GM12878 (cell line): Measurements from ENCODE around the gene SLC12A4. TPM values are rescaled to one million over a fixed set of nuclear protein-coding genes. Genes with fewer than 3 reads are reported as not detected.

Experiments used
- ATAC-seq: fragments of 200-7000 bp; cut with Tn5 transposase; 3 replicates; pipeline ENCODE4 v1.9.1; 2020; ENCODE audit warnings: mild to moderate bottlenecking, moderate library complexity
- BruUV-seq: library from RNA; stranded (reverse); fragments of 400-500 nt; replicated peaks from 2 replicates; lab custom pipeline; 2021; lab: Mats Ljungman, UMichigan
- CTCF ChIA-PET: fragments of 300-600 bp; sonication (Branson Sonifier 250); formaldehyde crosslinking; extraction: SDS; loops from one replicate; lab custom pipeline; 2021; ENCODE audit warnings: inconsistent platforms; lab: Yijun Ruan, JAX
- POLR2A ChIA-PET: fragments of 350-600 bp; formaldehyde crosslinking; extraction: SDS; loops from one replicate; lab custom pipeline; 2021; ENCODE audit warnings: inconsistent platforms; lab: Charles Lee
- RAD21 ChIA-PET: fragments of 300-600 bp; sonication (Branson Sonifier 250); formaldehyde crosslinking; loops from one replicate; lab custom pipeline; 2023; ENCODE audit warnings: antibody characterized with exemption; ENCODE audit not compliant: unreplicated experiment; lab: Charles Lee
- SMC1A ChIA-PET: fragments of 300-600 bp; sonication (Branson Sonifier 250); formaldehyde crosslinking; loops from one replicate; lab custom pipeline; 2023; ENCODE audit not compliant: unreplicated experiment, uncharacterized antibody; lab: Charles Lee
- DNase-seq: peaks from one replicate; pipeline ENCODE4 v3.0.0-alpha.2; 2011; ENCODE audit warnings: low read depth, low spot score
- FAIRE-seq: peaks from 3 replicates; lab custom pipeline; 2011; peaks lifted over from hg19 to GRCh38; lab: Jason Lieb, UNC
- H2AFZ ChIP-seq: 2 replicates; pipeline ENCODE4 v1.6.0; 2011; ENCODE audit warnings: low read depth, low read length, control low read depth; ENCODE audit not compliant: control insufficient read depth
- H3K27ac ChIP-seq: 2 replicates; pipeline ENCODE4 v1.5.1; 2011; ENCODE audit warnings: control low read depth; ENCODE audit not compliant: control insufficient read depth, insufficient read depth
- H3K27me3 ChIP-seq, 2 experiments: replicated peaks in 1 of 2; 2 replicates each; pipeline versions ENCODE4 v1.6.0 to v1.6.1; 2011; ENCODE audit warnings: low read length in 1 of 2; ENCODE audit not compliant: control insufficient read depth in 2 of 2, insufficient read depth in 2 of 2
- H3K36me3 ChIP-seq, 2 experiments: 2 replicates each; pipeline ENCODE4 v1.5.1; 2011; ENCODE audit warnings: low read length in 1 of 2; ENCODE audit not compliant: control insufficient read depth in 2 of 2, insufficient read depth in 2 of 2
- H3K4me1 ChIP-seq: 2 replicates; pipeline ENCODE4 v1.6.1; 2011; ENCODE audit warnings: mild to moderate bottlenecking, low read length, moderate library complexity, mixed read lengths; ENCODE audit not compliant: control insufficient read depth, insufficient read depth
- H3K4me2 ChIP-seq: 2 replicates; pipeline ENCODE4 v1.6.0; 2011; ENCODE audit warnings: control low read depth; ENCODE audit not compliant: control insufficient read depth, insufficient read depth
- H3K4me3 ChIP-seq: fragments of 200-600 bp; sonication (generic); 2 replicates; pipeline ENCODE4 v1.5.1; 2016
- H3K79me2 ChIP-seq: 2 replicates; pipeline ENCODE4 v1.6.0; 2011; ENCODE audit warnings: low read length; ENCODE audit not compliant: control insufficient read depth, insufficient read depth
- H3K9ac ChIP-seq: 2 replicates; pipeline ENCODE4 v1.8.0; 2011; ENCODE audit warnings: low read length, control low read depth, mixed read lengths; ENCODE audit not compliant: control insufficient read depth, insufficient read depth
- H3K9me3 ChIP-seq: replicated peaks from 3 replicates; pipeline ENCODE4 v1.5.1; 2011; ENCODE audit warnings: mild to moderate bottlenecking, low read length; ENCODE audit not compliant: control insufficient read depth, insufficient read depth
- H4K20me1 ChIP-seq: 2 replicates; pipeline ENCODE4 v1.6.0; 2011; ENCODE audit not compliant: control insufficient read depth, insufficient read depth
- ATF7 ChIP-seq: fragments of 450-650 bp; IDR thresholded peaks from 2 replicates; pipeline ENCODE4 v1.6.1; 2016; ENCODE audit warnings: low read depth, mild to moderate bottlenecking
- CEBPB ChIP-seq, 2 experiments: fragments of 150-350 bp in 1 of 2; IDR thresholded peaks; 2 replicates each; pipeline ENCODE4 v1.6.1; 2012 to 2014; ENCODE audit warnings: low read depth in 2 of 2, low read length in 2 of 2, borderline replicate concordance in 1 of 2, inconsistent platforms in 1 of 2
- CHD1 ChIP-seq: IDR thresholded peaks from 2 replicates; pipeline ENCODE4 v1.6.1; 2012; ENCODE audit warnings: low read depth, low read length, improper control_type of control experiment
- IKZF2 ChIP-seq, 2 experiments: fragments of 450-650 bp; IDR thresholded peaks; 2 replicates each; pipeline ENCODE4 v1.6.1; 2017; ENCODE audit warnings: mild to moderate bottlenecking in 2 of 2, moderate library complexity in 2 of 2
- JUND ChIP-seq: IDR thresholded peaks from 2 replicates; pipeline ENCODE4 v1.6.1; 2012; ENCODE audit warnings: low read depth, mild to moderate bottlenecking, low read length, improper control_type of control experiment, moderate library complexity
- PAX5 ChIP-seq: IDR thresholded peaks from 2 replicates; pipeline ENCODE4 v1.6.1; 2011; ENCODE audit warnings: low read depth, low read length, borderline replicate concordance
- PAX8 ChIP-seq: fragments of 450-650 bp; IDR thresholded peaks from 2 replicates; pipeline ENCODE4 v1.6.1; 2017; ENCODE audit warnings: mild to moderate bottlenecking, moderate library complexity
- RB1 ChIP-seq: fragments of 450-650 bp; formaldehyde crosslinking; IDR thresholded peaks from 2 replicates; pipeline ENCODE4 v1.6.1; 2017; ENCODE audit warnings: mild to moderate bottlenecking, borderline replicate concordance
- SMARCA5 ChIP-seq: fragments of 450-650 bp; IDR thresholded peaks from 2 replicates; pipeline ENCODE4 v1.6.1; 2017; ENCODE audit warnings: mild to moderate bottlenecking
- SP1 ChIP-seq: IDR thresholded peaks from one replicate; pipeline ENCODE4 v1.6.1; 2011; ENCODE audit warnings: low read depth, low read length
- SPI1 ChIP-seq: IDR thresholded peaks from 2 replicates; pipeline ENCODE4 v1.6.1; 2011; ENCODE audit warnings: low read depth, mild to moderate bottlenecking, low read length, moderate library complexity, borderline replicate concordance; ENCODE audit not compliant: insufficient read depth
- SUPT20H ChIP-seq: IDR thresholded peaks from 2 replicates; pipeline ENCODE4 v1.6.1; 2011; ENCODE audit warnings: low read depth, mild to moderate bottlenecking, low read length, moderate library complexity, borderline replicate concordance; ENCODE audit not compliant: control insufficient read depth
- TCF12 ChIP-seq: IDR thresholded peaks from 2 replicates; pipeline ENCODE4 v1.6.1; 2011; ENCODE audit warnings: low read depth, mild to moderate bottlenecking, low read length
- WGBS: methylation state at CpG from one replicate; pipeline ENCODE4 v1.1.6; 2016; ENCODE audit warnings: low lambda C conversion rate; ENCODE audit not compliant: insufficient replicate concordance, insufficient coverage; ENCODE audit errors: missing lambda C conversion rate; 5-methylcytosine and 5-hydroxymethylcytosine counted together
- in situ Hi-C: fragments of 300-500 bp; cut with MboI; formaldehyde crosslinking; loops from 9 replicates; pipeline ENCODE4 v1.14.3; 2018; ENCODE audit warnings: mixed read lengths
- intact Hi-C: fragments of 100-400 bp; cut with micrococcal nuclease; formaldehyde crosslinking; loops from one replicate; pipeline ENCODE4 v1.14.2; 2022; ENCODE audit not compliant: unreplicated experiment
- polyA plus RNA-seq, 11 experiments: library from polyadenylated mRNA; depleted of rRNA in 4 of 11; unstranded in 6 of 11; stranded (reverse) in 5 of 11; fragments of >200 nt; fragmentation: Nextera tagmentation in 4 of 11; fragmentation: Illumina TruSeq in 1 of 11; extraction: Ambion mirVana in 4 of 11; extraction: Trizol in 1 of 11; gene quantifications; 1 replicate in 1 of 11; 2 replicates in 10 of 11; pipeline versions ENCODE4 v1.2.1 to v1.2.3, GENCODE V29; 2011 to 2016; ENCODE audit warnings: inconsistent platforms in 2 of 11, missing spikeins in 2 of 11, low read depth in 1 of 11
- total RNA-seq, 4 experiments: library from RNA; depleted of rRNA in 3 of 4; stranded (reverse); fragments of >200 nt in 3 of 4; fragmentation: Illumina TruSeq in 1 of 4; extraction: Trizol in 1 of 4; gene quantifications; 2 replicates each; pipeline versions ENCODE4 v1.2.1 to v1.2.3, GENCODE V29; 2013 to 2021
- TF ChIP-seq, protein P1 (sequence below): fragments of 450-650 bp; IDR thresholded peaks from 2 replicates; pipeline ENCODE4 v1.6.1; 2017; ENCODE audit warnings: mild to moderate bottlenecking, low read depth, inconsistent platforms; ENCODE audit not compliant: poor library complexity, severe bottlenecking
- TF ChIP-seq, protein P2 (sequence below): IDR thresholded peaks from 2 replicates; pipeline ENCODE4 v1.6.1; 2011; ENCODE audit warnings: borderline replicate concordance, low read depth, mild to moderate bottlenecking, moderate library complexity, mixed read lengths, low read length; ENCODE audit not compliant: insufficient read depth; ENCODE audit errors: extremely low read length
- TF ChIP-seq, protein P3 (sequence below): fragments of 450-650 bp; IDR thresholded peaks from 2 replicates; pipeline ENCODE4 v1.6.1; 2017; ENCODE audit warnings: low read depth, mild to moderate bottlenecking, moderate library complexity

Gene SLC12A4
- total and polyA plus RNA-seq, 10 of the 15 experiments (the other 5 are each of a cell fraction or from before 2014, with no cell fraction given), result 0.95 to 39.9 (median 14.2) TPM

DNA sequence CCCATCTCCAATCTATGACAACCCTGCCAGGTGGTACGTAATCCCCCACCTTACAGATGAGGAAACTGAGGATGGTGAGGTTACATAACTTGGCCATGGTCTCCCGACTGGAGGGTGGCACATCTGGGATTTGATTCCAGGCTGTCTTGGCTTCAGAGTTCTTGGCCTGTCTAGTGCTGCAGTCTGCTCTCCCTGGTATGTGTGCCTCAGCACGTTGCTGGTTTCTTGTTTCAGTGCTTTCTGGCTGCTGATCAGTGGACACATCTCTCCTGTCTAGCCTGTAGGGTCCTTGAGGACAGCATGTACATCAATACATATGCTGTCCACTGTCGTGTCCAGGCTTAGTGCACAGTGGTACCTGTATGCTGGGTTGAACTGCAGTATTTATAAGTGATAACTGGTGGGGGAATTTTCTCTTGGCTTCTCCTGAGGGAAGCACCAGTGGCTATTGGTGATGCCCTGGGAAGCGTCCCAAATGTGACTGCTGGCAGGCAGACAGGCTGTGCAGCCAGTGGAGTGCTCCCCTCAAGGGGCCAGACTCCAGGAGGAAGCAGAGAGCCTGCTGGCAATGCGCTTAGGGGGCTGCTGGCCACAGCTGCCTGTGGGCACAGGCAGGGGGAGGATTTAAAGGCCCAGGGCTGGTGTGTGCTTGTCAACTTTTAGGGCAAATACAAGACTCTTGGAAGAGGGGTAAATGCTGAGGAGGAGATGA, 51.1 kb downstream of the SLC12A4 start (continued):
- TF ChIP-seq, protein P1, sequence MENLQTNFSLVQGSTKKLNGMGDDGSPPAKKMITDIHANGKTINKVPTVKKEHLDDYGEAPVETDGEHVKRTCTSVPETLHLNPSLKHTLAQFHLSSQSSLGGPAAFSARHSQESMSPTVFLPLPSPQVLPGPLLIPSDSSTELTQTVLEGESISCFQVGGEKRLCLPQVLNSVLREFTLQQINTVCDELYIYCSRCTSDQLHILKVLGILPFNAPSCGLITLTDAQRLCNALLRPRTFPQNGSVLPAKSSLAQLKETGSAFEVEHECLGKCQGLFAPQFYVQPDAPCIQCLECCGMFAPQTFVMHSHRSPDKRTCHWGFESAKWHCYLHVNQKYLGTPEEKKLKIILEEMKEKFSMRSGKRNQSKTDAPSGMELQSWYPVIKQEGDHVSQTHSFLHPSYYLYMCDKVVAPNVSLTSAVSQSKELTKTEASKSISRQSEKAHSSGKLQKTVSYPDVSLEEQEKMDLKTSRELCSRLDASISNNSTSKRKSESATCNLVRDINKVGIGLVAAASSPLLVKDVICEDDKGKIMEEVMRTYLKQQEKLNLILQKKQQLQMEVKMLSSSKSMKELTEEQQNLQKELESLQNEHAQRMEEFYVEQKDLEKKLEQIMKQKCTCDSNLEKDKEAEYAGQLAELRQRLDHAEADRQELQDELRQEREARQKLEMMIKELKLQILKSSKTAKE, result no peak
- TF ChIP-seq, protein P2, sequence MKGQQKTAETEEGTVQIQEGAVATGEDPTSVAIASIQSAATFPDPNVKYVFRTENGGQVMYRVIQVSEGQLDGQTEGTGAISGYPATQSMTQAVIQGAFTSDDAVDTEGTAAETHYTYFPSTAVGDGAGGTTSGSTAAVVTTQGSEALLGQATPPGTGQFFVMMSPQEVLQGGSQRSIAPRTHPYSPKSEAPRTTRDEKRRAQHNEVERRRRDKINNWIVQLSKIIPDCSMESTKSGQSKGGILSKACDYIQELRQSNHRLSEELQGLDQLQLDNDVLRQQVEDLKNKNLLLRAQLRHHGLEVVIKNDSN, result no peak
- TF ChIP-seq CEBPB (IDR thresholded peaks at IDR 0.05; ENCODE audit: borderline replicate concordance in 1 of 2, low read depth in 2 of 2, low read length in 2 of 2), result no peak
- TF ChIP-seq PAX5, result no peak

DNA sequence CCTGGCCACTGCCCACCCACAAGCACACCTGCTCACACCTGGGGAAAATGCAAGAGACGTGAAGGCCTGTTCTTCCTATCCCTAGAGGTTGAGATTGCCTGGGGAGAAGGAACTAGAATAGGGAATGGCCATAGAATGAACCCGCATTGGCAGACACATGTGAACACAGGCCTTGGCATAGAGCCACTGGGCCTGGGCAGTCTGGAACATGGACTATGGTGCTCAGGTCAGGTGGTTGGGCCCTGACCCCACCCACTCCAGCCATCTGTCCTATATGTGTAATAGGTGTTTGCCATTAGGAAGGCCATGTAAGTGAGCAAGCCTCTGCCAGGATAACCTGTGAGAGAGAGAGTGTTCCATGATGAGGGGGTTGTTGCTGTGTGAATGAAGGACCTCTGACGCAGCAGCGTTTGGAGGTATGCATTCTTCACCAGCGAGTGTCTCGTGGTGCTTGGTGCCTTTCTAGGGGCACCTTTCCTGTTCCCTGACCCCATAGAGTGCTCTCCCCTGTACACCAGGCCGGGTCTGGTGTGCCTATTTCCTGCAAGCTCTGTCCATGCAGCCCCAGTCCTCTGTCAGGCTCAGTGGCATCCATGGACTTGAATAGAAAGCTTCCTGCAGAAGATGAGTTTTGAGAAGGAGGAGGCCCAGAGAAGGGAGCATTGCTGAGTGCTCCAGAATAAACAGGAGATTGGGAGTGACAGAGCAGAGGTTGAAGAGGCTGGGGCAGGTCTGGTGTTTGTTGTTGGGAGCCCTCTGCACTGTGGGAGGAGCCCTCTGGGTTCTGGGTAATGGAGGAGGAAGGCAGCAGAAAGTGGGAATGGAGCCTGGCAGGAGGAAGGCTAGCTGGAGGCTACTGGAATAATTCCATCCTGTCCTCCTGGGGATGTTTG, 52.4 kb downstream of the SLC12A4 start:
- DNase-seq, result no peak
- 82% methylated on average over 7 of the region's 7 CpGs for WGBS
- Histone ChIP-seq H2AFZ (no peak overlapping the region), H3K9me3 (no peaks in the 10 kb centered on the region)
- intact Hi-C loops, result no loop called here
- SMC1A ChIA-PET, result no interaction called here
- in situ Hi-C loops, result no loop called here
- no peak for TF ChIP-seq PAX5
- TF ChIP-seq PAX8, result no peak
- no peak for TF ChIP-seq TCF12
- no peak for TF ChIP-seq RB1
- TF ChIP-seq ATF7, result no peak
- no peak for TF ChIP-seq SMARCA5
- TF ChIP-seq, protein P3, sequence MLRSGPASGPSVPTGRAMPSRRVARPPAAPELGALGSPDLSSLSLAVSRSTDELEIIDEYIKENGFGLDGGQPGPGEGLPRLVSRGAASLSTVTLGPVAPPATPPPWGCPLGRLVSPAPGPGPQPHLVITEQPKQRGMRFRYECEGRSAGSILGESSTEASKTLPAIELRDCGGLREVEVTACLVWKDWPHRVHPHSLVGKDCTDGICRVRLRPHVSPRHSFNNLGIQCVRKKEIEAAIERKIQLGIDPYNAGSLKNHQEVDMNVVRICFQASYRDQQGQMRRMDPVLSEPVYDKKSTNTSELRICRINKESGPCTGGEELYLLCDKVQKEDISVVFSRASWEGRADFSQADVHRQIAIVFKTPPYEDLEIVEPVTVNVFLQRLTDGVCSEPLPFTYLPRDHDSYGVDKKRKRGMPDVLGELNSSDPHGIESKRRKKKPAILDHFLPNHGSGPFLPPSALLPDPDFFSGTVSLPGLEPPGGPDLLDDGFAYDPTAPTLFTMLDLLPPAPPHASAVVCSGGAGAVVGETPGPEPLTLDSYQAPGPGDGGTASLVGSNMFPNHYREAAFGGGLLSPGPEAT, result no peak
- TF ChIP-seq SUPT20H, result no peak
- TF ChIP-seq CHD1, result no peak
- no peak for TF ChIP-seq IKZF2 (IDR thresholded peaks at IDR 0.05)
- TF ChIP-seq JUND, result no peak
- TF ChIP-seq SP1, result no peak
- TF ChIP-seq SPI1, result no peak
- TF ChIP-seq, all 136 proteins: peak for 0
- peaks cover 0 to 3% of the 10 kb centered on the region in 2 experiments; a peak in 1 of 4 replicates for H3K36me3 ChIP-seq
- no peak overlapping the region for H3K27ac ChIP-seq
- no peaks in the 10 kb centered on the region; the same call in 1 of the 2 replicates for H4K20me1 ChIP-seq
- no peaks in the 10 kb centered on the region for H3K79me2 ChIP-seq
- H3K9ac ChIP-seq, result no peak overlapping the region
- no peak overlapping the region for H3K4me2 ChIP-seq
- RAD21 ChIA-PET, result no interaction called here
- FAIRE-seq (no peak), ATAC-seq (no peak)
- no peak overlapping the region for H3K4me3 ChIP-seq
- H3K27me3 ChIP-seq, result no peaks in the 10 kb centered on the region
- H3K4me1 ChIP-seq, result no peaks in the 10 kb centered on the region
- BruUV-seq, result no TSS peak
- CTCF ChIA-PET, result interaction anchor here (1.1 kb wide), 1 partner anchor 34 kb away, joined by 3 read pairs; no protein-coding TSS in a partner anchor
- POLR2A ChIA-PET, result no interaction called here
